Measurements from ENCODE around the gene CEP135.
"Not testable (repeated sequence)": the region's sequence is repeated elsewhere in the genome, so short reads cannot be mapped to it uniquely, and the experiment has no call there.

The CEP135 gene, protein sequence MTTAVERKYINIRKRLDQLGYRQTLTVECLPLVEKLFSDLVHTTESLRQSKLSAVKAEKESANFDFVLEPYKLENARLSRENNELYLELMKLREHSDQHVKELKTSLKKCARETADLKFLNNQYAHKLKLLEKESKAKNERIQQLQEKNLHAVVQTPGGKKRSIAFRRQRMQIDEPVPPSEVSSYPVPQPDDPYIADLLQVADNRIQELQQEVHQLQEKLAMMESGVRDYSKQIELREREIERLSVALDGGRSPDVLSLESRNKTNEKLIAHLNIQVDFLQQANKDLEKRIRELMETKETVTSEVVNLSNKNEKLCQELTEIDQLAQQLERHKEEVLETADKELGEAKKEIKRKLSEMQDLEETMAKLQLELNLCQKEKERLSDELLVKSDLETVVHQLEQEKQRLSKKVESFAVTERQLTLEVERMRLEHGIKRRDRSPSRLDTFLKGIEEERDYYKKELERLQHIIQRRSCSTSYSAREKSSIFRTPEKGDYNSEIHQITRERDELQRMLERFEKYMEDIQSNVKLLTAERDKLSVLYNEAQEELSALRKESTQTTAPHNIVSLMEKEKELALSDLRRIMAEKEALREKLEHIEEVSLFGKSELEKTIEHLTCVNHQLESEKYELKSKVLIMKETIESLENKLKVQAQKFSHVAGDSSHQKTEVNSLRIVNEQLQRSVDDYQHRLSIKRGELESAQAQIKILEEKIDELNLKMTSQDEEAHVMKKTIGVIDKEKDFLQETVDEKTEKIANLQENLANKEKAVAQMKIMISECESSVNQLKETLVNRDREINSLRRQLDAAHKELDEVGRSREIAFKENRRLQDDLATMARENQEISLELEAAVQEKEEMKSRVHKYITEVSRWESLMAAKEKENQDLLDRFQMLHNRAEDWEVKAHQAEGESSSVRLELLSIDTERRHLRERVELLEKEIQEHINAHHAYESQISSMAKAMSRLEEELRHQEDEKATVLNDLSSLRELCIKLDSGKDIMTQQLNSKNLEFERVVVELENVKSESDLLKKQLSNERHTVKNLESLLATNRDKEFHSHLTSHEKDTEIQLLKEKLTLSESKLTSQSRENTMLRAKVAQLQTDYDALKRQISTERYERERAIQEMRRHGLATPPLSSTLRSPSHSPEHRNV

DNA sequence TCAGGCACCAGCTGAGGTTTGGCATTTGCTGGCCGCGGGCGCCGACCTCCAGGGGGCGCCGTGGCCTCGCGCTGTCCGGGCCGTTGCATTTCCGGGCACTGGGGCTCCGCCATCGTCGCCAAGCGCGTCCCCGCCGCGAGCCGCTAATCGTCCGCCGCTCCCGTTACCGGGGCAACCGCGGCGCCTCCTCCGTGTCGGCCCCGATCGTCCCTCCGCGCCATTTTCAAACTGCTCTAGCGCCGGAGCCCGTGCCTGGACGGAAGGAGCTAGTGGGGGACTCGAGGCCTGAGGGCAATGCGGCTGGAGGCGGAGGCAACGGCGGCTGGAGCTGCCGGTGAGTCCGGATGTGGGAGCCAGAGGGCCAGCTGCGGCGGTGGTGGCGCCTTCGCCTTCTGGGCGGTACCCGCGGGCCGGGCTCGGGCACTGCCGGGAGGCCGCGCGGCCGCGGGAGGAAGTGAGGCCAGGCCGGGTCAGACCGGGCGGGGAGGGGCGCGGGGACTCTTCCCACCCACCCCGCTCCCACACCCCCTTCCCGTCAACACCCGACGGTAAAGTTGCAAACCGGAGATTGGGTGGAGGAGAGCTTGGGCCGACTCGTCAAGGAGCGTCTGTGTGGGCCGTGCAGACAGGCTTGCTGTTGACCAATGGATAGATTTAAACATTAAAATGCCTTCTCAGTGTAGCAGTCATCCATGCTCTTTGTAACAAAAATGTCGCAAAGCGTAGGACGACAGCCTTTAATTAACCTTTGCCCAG is at the start of gene CEP135:
TSS of gene CEP135 (plus strand) at position 220 of the 756 bp plus-strand sequence. CDS start 3,186 bp downstream, outside the sequence.
- DNase-seq (ENCODE audit: low spot score): peak; percentile 75
- FAIRE-seq: no peak

DNA sequence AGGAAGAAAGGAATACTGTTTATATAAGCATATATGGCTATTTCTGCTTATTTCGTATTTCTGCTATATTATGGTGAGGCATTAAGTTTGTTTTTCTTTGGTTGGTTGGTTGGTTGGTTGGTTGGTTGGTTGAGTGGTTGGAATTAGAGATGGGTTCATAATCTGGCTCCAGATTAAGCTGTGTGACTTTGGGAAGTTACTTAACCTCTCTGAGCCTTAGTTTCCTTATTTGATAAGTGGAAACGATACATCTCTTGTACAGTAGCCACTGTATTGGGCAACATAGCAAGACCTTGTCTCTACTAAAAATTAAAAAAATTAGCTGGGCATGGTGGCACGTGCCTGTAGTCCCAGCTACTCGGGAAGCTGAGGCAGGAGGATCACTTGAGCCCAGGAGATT is 46.1 kb upstream of the CEP135 start:
- DNase-seq (ENCODE audit: low spot score) (no peak), FAIRE-seq (no peak)

DNA sequence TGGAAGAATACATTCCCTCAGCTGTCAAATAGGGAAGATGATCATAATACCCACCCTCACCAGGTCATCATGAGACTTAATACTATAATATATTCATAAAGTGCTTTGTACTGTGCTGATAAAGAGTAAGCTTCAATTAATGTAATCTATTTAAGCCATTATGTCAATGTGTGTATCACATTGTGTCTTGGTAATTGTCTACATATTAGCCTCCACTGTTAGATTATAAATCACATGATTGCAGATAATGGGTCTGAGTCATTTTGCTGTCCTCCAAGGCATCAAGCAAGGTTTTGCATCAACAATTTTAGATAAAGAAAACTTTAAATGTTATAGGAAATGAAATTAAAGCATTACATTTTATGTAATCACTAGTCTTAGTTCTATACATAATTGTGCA is 45.2 kb upstream of the CEP135 start:
- DNase-seq (ENCODE audit: low spot score): no peak
- no peak for FAIRE-seq

DNA sequence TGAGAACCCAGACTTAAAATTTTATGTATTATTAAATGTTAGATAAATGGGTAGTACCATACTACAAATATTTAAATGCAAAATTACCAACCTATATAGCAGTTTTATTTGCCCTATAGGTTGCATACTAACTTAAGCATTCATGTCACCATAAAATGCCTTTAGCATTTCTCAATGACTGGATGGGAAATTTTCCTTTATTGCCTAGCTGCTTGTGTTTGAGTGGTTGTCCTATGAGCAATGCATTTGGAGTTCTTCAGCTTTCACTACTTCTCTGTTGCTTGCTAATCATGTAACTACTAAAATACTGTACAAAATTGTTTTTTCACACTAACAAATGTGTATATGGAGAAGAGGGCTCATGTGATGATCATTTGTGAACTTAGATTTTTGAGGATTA is 44.2 kb upstream of the CEP135 start:
- DNase-seq (ENCODE audit: low spot score) (no peak), FAIRE-seq (no peak)

DNA sequence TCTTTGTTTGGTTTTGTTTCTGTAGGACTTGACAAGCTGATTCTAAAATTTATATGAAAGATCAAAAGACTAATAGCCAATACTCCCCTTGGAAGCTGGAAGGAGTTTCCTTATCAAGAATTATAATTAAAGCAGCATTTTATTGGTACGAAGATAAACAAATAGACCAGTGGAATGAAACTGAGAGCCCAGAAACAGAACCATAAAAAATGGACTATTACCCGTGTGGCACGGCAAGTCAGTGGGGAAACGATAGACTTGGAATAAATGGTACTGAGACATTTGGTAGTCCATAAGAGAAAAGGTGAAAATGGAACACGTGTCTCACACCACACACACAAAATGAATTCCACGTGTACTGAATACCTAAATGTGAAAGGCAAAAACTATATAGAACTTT is 42.4 kb upstream of the CEP135 start:
- FAIRE-seq: no peak

DNA sequence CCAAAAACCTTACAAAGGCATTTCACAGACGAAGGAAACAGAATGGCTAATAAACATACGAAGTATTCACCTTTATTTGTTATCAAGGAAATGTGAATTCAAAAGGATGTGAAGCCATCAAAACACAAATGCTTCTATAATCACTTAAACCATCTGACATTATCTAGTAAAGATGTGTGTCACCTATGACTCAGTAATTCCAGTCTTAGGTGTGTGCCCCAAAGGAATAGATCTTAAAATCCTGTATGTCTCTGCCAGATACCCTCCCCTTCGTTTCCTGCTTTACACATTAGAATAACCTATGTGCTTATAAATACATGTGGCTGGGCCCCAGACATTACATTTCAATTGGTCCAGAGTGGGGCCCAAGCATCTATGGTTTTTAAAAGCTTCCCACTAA is 41.8 kb upstream of the CEP135 start:
- DNase-seq (ENCODE audit: low spot score) (no peak), FAIRE-seq (no peak)

More for the DNA sequence above, 42.4 kb upstream of the CEP135 start:
- DNase-seq (ENCODE audit: low spot score): no peak

DNA sequence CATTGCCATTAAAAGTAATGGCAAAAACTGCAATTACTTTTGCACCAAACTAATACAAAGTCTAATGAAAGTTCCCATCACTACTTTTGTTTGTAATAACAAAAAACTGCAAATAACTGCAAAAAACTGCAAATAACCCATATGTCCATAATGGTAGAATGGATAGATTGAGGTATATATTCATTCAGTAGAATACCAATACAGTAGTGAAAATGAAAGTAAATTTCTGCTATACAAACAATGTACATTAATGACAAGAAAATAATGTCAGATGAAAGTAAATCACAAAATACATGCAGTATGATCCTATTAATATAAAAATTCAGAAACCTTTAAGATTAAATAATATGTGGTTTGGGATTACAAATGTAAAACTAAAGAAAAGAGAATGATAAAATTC is 41.3 kb upstream of the CEP135 start:
- FAIRE-seq: no peak

DNA sequence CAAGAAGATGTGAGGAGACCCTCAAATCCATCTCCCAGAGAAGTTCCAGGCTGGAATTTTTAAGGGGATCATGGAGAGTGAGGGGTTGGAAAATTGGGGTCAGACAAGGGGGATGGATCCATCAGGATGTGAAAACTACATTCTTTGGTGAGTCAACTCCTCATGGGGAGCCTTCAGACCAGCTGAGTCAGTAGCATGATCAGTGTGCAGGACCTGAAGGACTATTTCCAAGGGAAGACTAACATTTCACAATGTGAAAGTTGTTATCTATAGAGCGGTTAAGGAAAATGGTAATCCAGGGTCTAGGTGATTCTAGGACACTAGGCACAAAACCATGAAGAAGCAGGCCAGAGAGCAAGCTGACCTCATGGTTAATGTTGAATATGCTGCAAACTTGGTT is 38.6 kb upstream of the CEP135 start:
- FAIRE-seq (no peak), DNase-seq (ENCODE audit: low spot score) (no peak)

More for the DNA sequence above, 41.3 kb upstream of the CEP135 start:
- DNase-seq (ENCODE audit: low spot score): no peak

DNA sequence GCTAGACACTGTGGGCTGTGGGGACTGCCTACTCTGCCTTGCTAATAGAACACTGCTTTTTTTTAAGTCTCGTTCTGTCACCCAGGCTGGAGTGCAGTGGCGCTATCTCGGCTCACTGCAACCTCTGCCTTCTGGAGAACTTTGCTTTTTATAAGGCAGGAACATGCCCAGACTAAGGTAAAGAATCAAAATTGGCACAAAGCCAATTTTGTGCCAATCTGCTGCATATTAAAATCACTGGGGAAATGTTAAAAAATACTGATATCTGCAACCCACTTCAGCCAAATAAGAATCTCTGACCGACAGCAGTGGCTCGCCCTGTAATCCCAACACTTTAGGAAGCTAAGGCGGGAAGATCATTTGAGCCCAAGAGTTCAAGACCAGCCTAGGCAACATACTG is 36.5 kb upstream of the CEP135 start:
- no peak for FAIRE-seq
- no peak for DNase-seq (ENCODE audit: low spot score)

DNA sequence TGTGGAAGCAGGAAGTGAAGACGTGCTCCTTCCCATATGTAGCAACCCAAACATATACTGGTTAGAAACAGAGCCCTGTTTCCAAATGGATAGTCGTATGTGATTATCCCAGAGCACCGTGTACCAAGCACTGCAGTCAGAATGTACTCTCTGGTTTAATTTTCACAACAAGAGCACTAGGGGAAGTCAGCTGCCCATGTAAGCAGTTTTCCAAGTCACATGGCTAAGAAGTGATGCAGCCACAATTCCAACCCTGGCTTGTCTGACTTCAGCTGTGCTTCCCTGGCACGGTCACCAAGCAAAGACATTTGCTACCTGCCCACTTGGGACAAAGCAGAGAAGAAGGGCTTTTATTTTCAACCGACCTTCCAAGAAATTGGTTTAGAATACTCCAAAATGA is 28.2 kb upstream of the CEP135 start:
- FAIRE-seq: no peak
- DNase-seq (ENCODE audit: low spot score): no peak

DNA sequence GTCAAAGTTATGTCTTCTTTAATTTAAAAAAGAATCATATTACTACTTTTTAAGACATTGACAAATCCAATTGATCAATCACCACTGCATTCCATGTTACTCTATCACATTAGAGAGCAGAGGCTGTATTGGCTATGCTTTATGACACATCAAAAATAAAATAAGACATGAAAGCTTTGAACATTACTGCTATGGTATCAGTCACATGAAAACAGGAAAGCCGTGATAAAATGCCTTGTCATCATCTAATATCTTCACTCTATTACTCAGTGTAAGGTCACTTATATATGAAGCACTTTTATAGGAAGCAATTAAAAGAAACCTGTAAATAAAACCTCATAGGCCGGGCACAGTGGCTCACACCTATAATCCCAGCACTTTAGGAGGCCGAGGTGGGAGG is 27.7 kb upstream of the CEP135 start:
- DNase-seq (ENCODE audit: low spot score): no peak
- FAIRE-seq: no peak

DNA sequence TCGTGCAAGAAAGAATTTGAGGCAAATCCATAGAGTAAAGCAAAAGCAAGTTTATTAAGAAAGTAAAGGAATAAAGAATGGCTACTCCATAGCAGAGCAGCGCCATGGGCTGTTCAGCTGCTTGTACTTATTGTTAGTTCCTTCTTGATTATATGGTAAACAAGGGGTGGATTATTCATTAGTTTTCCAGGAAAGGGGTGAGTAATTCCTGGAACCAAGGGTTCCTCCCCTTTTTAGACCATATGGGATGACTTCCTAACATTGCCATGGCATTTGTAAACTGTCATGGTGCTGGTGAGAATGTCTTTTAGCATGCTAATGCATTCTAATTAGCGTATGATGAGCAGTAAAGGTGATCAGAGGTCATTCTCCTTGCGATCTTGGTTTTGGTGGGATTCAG is 23.5 kb upstream of the CEP135 start:
- FAIRE-seq: no peak
- no peak for DNase-seq (ENCODE audit: low spot score)

DNA sequence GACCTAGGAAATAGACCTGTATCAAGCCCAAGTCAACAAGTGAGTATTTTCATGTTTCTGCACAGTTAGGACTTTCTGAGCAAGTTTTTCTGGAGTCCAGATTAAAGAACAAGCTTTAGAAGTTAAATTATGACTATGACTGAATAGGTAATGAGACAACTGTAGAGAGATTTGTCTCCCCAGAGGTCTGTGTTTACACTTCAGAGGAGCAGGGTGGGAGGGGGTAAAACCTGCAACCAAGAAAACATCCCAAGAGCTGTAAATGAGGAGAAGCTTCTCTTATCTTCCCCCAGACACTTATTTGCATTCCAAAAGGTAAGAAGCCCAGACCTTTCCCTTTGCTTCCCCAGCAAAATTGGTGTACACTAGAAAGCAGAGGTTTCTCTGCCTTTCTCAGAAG is 22.1 kb upstream of the CEP135 start:
- no peak for FAIRE-seq
- no peak for DNase-seq (ENCODE audit: low spot score)

DNA sequence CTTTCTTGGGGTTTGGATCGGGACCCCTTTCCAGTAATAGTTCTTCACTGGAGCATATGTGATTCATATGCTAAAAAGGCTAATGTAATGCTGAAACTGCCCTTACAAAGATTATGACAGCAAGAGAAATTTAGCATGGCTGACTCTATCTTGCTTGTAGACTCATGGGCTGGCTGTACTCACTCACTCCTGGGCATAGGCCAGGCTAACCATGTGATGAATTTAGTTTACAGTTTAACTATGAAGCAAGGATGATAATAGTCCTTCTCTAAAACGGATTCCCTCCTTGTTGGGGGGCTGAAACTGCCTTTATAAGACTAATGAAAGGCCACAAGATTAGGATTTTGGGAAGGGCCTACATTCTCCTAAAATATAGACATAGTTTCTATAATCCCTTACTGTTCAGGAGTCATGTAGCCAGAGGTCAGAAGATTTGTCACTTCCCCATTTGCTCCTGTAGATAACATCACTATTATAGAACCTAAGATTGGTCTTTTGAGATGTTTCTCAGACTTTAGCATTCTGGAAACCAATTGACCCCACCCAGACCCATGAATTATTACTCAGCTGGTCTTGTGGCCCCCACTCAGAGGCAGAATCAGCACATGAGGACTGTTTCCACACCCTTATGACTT is 20.8 kb upstream of the CEP135 start:
- DNase-seq (ENCODE audit: low spot score) (no peak), FAIRE-seq (no peak)

DNA sequence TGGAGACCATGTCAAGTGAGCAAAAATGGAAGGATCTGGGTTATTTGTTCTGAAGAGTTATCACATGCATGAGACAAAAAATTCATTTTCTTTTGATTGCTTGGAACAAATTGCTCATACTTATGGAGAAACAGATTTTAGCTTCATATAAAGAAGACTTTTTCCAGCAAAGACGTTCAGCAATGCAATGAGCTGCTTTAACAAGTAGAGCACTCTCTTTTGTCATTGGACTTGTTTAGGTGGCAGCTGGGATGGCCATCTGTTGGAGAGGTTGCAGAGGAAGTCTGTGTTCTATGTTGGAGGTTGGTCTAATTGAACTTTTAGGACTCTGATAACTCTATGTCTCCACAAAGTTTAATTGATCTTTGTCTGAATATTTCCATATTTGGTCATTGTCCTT is 19.9 kb upstream of the CEP135 start:
- no peak for FAIRE-seq
- no peak for DNase-seq (ENCODE audit: low spot score)

DNA sequence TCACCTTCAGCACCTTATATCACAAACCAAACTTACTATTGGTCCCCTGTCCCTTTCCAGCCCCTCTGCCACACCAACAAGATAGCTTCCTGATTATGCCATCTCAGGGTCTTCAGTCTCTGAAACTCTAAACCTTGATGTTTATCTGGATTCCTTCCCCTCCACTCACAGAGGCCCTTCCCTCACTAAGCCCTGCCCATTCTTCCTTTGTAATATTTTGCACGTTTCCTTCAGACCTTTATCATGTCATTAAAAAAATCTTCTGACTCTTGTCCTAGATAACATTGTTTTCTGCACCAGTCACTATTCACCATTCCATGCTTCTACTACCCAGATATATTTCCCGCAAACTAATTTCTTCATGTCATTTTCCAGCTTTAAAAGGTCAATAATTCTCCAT is 17.7 kb upstream of the CEP135 start:
- FAIRE-seq (no peak), DNase-seq (ENCODE audit: low spot score) (no peak)

DNA sequence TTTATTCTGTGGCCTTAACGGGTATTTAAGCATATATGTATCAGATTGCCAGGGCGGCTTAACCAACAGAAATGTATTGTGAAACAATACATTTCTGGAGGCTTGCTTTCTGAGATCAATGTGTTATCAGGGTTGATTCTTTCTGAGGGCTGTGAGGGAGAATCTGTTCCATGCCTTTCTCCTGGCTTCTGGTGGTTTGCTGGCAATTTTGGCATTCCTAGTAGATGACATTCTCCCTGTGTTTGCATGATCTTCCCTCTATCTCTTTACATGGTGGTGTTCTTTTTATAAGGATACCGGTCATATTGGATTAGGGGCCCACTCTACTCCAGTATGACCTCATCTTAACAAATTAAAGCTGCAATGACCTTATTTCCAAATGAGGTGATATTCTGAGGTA is 16.9 kb upstream of the CEP135 start:
- FAIRE-seq (no peak), DNase-seq (ENCODE audit: low spot score) (no peak)

DNA sequence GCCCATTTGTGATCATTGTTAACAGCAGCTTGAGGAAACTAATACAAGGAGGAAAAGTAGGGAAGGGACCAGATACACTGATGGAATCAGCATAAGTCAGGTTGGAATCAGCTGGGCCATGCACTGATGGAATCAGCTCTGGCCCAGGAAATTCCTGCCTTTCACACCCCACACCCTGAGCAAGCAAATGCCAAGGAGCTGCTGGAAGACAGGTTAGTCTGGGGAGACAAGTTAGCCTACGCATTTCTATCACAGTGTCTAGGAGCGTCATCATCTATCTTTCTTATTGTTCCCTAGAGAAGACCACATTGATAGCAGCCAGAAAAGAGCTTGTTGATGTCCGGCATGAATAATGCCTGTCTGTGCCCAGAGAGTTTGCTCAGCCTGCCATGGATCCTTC is 16.2 kb upstream of the CEP135 start:
- FAIRE-seq (no peak), DNase-seq (ENCODE audit: low spot score) (no peak)

DNA sequence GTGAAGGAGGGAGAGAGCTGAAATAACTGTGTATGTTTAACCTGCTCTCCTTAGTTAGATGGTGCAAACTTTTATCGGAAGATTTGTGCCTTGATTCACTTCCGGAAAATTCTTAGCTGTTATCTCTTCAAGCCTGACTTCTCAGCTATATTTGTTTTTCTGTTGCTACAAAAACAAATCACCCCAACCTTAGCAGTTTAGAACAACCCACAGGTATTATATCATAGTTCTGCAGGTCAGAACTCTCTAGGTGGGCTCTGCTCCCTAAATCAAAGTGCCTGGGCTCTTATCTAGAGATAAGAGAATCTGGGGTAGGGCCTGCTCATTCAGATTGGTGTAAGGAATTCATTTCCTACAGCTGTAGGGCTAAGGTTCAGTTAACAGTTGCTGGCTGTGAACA is 15.1 kb upstream of the CEP135 start:
- FAIRE-seq (no peak), DNase-seq (ENCODE audit: low spot score) (no peak)

DNA sequence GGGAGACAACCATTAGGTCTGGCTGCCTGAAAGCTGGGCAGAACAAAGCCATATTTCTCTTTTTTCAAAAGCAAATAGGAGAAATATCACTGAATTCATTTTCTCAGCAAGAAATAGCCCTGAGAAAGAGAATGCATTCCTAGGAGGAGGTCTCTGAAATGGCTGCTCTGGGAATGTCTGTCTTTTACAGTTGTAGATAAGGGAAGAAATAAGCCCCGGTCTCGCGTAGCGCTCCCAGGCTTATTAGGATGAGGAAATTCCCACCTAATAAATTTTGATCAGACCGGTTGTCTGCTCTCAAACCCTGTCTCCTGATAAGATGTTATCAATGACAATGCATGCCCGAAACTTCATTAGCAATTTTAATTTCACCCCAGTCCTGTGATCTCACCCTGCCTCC is 12.8 kb upstream of the CEP135 start:
- not testable (repeated sequence) for FAIRE-seq

DNA sequence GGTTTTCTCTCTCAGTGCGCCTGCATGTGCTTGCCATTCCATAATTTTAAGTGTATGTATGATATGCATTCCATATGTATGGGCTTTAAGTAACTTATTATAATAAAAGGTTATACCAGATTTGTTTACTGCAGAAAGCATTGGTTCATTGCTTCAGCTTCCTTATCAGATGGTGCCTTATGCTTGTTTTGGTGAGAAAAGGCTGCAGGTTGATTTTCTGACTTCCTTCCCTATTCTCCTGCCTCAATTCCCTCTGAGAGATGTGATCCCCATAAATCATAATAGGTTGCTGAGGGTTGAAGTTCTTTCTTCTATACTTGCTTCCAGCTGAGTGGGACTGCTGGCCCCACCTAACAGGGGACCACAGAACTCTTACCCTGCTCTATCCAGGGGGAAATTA is 10.3 kb upstream of the CEP135 start:
- FAIRE-seq (no peak), DNase-seq (ENCODE audit: low spot score) (no peak)

More for the DNA sequence above, 12.8 kb upstream of the CEP135 start:
- DNase-seq (ENCODE audit: low spot score): not testable (repeated sequence)

Data from RCC 7860 (cell line).